GM19193 (cell line): ENCODE measurements around the gene FCN3.

Experiments
- POLR2A ChIP-seq: IDR thresholded peaks from 4 replicates; pipeline ENCODE4 v1.6.1; 2011; ENCODE audit not compliant: insufficient read depth, insufficient read length; ENCODE audit errors: extremely low read depth

Gene FCN3

DNA sequence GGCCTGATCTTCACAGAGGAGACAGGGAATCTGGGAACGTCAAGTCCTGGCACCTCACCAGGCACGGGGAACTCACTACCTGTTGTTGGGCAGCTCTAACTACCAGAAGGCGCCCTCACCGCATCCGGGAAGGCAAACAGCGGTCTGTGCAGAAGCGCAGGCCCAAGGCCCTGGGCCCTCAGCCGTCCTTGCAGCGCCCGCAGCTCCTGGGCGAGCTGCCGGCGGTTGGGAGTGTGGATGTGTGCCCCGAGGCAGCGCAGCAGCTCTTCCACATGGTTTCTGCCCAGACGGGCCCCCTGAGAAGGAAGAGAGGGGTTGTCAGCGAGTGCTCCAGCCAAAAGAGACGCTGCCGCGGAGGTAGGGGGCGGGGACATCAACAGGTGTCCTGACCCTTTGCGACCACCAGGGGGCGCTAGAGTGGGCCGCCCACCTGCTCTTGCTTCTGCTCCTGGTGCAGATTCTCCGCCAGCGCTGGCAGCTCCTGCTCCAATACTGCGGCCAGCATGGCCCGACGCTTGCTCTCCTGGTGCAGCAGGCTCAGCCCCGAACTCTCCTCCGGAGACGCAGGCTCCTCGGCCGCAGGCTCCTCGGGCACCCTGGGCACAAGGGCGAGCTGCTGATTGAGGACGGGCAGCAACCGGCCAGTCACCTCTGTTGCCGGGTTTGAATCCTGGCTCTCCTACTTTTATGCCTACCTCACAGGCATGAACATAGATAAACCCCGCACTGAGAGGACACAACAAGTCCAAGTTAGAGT lies 17.2 kb downstream of the FCN3 start:
- TF ChIP-seq POLR2A: no peak

DNA sequence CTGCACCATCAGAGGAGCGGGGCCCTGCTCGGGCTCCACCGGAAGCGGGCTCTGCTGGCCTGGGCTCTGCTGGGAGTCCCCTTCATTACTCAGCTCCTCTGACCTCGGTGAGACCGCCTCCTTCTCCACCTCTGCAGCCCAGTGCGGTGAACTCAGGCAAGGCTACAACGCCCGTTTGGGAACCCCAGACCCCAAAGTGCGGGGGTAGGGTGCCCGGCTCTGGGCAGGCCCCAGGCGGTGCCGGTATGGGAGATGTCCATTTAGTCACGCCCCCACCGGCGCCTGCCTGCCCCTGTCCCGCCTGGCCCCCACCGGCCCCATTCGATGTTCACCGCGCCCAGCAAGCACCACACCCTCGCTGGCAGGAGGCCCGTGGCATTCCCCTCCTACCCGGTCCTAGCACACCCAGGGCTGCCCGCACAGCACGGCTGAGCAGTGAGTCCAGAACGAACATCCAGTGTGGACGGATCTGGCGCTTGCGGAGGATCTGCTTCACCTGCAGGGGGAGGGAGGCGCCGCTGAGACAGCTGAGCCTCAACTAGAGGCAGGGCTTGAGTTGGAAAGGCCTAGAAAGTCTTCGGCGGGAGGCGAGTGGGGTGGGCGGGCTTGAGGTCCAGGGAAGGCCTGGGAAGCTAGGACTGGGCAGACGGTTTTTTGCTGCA lies 17.9 kb downstream of the FCN3 start:
- no peak for TF ChIP-seq POLR2A

DNA sequence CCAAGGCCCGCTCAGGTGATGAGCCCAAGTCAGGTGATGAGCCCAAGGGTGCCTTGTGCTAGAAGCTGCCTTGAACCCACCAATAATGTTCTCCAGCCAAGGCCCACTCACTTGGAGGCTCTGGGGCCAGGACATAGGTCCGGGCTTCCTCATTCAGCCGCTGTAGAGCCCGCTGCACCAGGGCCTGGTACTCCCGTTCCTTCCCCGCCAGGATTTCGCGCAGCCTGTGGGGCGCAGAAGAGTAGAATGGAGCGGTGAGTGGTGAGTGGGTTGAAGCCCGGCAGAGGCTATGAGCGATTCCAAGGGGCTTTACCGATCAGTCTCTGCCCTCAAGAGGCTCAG lies 18.4 kb downstream of the FCN3 start:
- no peak for TF ChIP-seq POLR2A

DNA sequence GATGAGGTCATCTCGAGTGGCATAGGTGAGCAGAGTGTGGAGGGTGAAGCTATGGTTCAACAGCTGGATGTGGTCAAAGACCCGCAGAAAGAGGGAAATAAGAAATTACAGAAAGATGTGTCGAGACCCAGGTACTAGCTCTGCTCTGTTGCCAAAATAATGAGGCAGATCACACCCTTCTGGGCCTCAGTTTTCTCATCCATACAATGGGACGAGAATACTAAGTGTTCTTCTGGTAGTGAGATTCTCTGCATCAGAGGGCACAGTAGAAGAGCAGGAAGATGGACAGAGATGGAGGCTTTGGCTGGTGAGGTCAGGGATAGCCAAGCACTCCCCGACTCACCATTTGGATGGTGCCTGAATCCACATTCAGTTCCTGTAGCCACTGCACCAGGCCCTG lies 18.9 kb downstream of the FCN3 start:
- TF ChIP-seq POLR2A: no peak

DNA sequence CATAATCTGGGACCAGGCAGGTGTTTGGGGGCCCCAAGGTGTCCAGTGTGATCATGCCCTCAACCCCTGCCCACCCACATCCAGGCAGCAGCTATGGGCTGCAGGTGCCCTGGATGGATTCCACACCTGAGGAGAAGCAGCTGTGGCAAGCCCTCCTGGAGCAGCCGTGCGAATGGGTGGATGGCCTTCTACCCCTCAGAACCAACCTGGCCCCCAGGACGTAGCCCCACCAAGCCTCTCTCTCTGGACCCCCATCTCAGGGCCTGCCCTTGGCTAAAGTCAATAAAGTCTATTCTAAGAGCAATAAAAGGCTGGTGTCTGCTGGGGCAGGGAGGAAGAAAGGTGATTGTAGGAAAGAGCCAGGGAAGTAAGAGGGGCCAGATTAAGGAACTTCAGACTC lies 21.0 kb downstream of the FCN3 start:
- no peak for TF ChIP-seq POLR2A

DNA sequence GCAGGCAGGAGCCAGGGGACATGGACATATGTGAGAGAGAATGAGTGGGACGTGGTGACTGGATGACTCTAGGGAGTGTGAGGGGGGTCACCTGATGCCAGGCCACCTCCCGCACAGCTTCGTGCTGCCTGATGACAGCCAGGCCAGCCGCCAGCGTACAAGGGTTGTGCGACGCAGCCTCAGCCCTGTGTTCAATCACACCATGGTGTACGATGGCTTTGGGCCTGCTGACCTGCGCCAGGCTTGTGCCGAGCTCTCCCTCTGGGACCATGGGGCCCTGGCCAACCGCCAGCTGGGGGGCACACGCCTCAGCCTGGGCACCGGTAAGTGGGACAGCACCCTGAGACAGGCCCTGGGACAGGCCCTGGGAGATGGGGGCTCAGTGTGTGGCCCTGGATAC lies 21.5 kb downstream of the FCN3 start:
- TF ChIP-seq POLR2A: no peak

DNA sequence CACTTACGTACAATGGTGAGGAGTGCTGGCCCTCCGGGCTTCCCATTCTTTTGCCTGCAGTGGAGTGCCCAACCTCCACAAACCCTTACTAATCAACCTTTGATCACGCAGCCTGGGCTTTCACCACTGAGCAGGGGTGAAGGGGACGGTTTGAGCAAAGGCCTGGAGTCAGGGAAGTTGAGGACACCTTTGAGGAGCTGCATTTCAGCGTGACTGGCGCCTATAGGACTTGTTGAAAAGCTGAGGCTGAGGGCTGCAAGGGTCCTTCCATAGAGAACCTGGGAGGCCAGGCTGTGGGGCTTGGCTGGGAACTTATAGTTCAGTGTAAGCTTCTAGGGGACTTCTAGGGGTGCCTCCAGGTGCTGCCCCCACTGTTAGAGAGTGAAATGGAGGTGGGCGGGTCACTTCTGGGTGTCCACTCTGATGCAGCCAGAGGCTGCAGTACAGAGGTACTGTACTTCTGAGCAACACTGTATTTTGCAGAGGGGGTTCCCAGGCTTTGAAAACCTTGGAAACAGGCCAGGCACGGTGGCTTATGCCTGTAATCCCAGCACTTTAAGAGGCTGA lies 23.0 kb downstream of the FCN3 start:
- TF ChIP-seq POLR2A: no peak

DNA sequence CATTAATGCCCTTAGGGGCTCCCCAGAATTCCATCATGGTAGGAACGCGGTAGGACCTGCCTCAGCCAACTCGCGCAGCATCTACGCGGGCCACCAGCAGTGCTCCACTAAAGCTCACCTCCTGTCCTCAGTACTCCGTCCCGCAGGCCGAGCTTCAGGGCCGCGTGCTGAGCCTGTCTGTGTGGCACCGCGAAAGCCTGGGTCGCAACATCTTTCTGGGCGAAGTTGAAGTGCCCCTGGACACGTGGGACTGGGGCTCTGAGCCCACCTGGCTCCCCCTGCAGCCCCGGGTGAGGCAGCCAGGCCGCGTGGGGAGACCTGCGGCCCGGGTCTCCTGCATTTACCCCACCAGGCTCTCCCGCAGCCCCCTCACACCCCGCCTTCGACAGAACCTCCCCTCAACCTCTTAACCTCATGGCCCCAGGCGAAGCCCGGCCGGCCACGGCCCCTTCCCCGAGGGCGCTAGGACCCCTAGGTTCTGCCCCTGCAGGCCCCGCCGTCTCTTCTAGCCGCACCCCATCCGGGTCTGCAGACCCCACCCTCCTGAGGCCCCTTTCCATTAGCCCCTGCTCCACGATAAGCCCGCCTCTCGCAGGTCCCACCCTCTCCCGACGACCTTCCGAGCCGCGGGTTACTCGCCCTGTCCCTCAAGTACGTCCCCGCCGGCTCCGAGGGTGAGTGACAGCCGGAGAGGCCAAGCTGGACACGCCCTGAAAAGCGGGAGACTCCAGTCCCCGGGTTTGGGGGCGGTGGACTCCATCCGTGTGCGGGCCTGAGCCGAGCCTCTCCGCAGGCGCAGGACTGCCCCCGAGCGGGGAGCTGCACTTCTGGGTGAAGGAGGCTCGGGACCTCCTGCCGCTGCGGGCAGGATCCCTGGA lies 23.7 kb downstream of the FCN3 start:
- no peak for TF ChIP-seq POLR2A

DNA sequence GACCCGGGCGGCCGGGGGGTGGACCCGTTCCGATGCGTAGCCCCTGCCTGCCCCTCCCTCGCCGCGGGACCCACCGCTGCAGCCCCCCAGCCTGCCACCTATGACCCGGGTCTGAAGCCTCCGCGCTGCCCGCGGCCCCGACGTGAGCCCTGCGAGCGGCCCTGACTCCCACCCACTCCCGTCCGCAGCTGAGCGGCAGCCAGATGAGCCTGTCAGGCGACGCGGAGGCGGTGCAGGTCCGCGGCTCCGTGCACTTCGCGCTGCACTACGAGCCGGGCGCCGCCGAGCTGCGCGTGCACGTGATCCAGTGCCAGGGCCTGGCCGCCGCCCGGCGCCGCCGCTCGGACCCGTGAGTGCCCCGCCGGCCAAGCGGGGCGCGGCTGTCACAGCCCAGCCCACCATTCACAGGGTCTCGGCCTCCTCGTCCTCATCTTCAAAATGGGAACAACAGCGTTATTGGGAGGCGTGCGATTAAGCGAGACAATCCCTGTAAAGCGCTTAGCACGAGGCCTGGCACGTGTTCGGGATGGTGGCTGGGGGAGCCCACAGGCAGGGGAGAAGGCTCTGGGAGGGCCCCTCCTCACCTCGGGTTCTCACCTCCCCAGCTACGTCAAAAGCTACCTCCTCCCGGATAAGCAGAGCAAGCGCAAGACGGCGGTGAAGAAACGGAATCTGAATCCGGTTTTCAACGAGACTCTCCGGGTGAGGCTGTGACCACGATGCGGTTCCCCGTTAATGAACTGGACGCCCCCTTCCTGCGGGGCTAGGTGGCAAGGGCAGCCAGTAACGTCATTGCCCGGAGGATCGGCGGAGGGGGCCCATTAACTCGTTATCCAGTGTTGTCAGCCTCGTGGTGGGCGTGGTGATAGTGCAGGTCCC lies 24.6 kb downstream of the FCN3 start:
- no peak for TF ChIP-seq POLR2A

DNA sequence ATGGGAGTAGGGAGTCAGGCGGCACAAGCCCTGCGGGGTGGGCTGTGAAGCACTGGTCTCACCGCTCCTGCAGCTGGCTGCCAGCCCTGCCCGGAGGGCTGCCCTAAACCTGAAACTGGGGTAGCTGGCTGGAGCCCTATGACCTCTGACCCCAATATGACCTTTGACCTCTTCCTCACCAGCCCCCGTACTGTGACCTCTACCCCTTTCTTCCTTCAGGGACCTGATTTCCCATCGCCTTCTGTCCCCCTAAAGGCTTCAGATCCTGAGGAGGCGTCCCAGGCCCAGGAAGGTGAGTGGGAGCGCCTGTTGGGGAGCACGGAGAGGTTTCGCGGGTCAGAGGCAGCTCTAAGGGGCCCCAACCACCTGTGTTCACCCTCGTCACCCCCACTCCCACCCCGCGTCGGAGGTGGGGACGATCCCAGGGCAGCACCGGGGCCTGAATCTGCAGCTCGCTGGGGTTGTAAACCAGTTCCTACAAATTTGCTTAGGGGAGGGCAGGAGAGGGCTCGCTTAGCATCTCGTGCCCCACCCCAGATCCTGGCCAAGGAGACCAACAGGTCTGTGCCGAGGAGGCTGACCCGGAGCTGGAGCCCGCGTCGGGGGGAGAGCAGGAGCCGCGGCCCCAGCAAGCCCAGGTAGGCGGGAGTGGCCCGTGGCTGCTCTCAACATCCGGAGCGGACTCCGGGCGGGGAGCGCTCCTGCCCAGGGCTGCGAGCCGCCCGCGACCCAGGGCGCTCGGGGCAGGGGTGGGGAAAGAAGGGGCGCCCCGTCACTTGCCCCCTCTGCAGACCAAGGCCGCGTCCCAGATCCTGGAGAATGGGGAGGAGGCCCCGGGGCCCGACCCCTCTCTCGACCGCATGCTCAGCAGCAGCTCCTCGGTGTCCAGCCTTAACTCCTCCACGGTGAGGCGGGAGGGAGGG lies 25.5 kb downstream of the FCN3 start:
- no peak for TF ChIP-seq POLR2A

DNA sequence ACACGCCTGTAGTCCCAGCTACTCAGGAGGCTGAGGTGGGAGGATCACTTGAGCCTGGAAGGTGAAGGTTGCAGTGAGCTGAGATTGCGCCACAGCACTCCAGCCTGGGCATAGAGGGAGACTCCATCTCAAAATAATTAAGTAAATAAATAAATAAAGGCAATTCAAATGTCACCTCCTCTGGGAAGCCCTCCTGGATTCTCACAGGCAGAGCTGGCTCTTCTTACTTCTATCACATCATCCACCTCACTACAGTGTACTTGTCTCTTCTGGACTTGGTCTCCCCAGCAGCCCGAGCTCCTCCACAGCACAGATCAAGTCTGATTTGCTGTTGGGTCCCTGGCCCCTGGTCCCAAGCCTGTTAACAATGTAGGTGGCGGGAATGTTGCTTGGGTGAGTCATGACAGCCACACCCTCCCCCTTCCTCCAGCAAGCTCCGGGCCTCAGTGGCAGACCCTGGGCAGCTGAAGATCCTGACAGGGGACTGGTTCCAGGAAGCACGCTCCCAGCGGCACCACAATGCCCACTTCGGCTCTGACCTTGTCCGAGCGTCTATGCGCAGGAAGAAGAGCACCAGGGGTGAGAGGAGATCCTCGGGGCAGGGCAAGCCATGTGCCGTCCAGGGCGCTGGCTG lies 27.5 kb downstream of the FCN3 start:
- TF ChIP-seq POLR2A: no peak

DNA sequence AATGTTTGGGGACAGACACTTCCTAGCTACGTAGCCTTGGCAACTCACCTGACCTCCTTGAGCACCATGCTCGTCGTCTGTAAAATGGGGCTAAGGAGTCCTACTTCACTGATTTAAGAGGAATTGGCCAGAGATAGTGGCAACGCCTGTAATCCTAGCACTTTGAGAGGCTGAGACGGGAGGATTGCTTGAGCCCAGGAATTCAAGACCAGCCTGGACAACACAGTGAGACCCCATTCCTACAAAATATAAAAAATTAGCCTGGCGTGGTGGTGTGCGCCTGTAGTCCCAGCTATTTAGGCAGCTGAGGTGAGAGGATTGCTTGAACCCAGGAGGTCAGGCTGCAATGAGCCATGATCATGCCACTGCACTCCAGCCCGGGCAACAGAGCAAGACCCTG lies 28.3 kb downstream of the FCN3 start:
- TF ChIP-seq POLR2A: no peak

DNA sequence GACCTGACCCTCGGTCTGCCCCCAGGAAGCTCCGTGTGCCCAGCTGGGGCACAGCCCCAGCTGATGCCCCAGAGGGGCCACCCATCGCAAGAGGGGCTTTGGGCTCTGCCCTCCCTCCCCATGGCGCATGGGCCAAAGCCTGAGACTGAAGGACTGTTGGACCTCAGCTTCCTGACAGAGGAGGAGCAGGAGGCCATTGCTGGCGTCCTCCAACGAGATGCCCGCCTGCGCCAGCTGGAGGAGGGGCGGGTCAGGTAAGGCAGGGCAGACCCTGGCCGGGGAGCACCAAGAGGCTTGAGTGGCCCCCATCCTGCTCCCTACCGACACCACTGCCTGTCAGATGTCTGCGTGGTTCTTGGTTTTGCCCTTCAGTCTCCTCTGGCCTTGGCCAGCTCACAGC lies 29.4 kb downstream of the FCN3 start:
- no peak for TF ChIP-seq POLR2A
